Islet precursor cell (in vitro differentiated cells): ENCODE measurements around the gene PDCD1.

ENCODE experiments used
- DNase-seq: peaks from one replicate; pipeline ENCODE4 v3.0.0-alpha.2; 2018

The PDCD1 gene

DNA sequence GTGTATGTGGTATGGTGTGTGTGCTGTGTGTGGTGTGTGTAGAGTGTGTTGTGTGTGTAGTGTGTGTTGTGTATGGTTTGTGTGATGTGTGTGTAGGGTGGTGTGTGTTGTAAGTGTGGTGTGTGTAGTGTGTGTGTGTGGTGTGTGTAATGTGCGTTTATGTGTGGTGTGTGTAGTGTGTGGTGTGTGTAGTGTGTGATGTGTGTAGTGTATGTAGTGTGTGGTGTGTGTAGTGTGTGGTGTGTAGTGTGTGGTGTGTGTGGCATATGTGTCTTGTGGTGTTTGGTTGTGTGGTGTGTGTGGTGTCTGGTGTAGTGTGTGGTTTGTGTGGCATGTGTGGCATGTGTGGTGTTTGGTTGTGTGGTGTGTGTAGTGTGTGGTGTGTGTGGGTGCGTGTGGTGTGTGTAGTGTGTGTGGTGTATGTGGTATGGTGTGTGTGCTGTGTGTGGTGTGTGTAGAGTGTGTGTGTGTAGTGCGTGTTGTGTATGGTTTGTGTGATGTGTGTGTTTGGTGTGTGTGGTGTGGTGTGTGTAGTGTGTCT, 6.8 kb upstream of the PDCD1 start:
- no peak for DNase-seq

DNA sequence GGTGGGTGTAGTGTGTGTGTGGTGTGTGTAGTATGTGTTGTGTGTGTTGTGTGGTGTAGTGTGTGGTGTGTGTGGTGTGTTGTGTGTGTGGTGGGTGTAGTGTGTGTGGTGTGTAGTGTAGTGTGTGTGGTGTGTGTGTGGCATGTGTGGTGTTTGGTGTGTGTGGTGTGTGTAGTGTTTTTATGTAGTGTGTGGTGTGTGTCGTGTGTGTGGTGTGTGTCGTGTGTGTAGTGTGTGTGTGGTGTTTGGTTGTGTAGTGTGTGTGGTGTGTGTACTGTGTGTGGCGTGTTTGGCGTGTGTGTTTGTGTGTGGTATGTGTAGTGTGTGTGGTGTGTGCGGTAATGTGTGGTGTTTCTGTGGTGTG, 6.1 kb upstream of the PDCD1 start:
- no peak for DNase-seq

DNA sequence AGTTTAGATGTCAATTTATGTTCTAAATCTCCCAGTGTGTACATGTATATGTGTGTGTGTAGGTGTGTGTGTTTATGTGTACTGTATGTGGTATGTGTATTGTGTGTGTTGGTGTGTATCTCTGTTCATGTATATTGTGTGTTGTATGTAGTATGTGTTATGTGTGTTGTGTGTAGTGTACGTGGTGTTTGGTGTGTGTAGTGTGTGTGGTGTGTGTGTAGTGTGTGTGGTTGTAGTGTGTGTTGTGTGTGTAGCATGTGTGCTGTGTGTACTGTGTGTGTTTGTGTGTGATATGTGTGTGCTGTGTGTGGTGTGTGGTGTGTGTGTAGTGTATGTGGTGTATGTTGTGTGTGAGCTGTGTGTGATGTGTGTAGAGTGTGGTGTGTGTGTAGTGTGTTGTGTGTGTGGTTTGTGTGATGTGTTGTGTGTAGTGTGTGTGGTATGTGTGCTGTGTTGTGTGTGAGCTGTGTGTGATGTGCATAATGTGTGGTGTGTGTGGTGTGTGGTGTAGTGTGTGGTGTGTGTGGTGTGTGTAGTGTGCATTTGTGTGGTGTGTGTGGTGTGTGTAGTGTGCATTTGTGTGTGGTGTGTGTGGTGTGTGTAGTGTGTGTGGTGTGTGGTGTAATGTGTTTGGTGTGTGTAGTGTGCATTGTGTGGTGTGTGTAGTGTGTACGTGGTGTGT, 5.6 kb upstream of the PDCD1 start:
- no peak for DNase-seq

DNA sequence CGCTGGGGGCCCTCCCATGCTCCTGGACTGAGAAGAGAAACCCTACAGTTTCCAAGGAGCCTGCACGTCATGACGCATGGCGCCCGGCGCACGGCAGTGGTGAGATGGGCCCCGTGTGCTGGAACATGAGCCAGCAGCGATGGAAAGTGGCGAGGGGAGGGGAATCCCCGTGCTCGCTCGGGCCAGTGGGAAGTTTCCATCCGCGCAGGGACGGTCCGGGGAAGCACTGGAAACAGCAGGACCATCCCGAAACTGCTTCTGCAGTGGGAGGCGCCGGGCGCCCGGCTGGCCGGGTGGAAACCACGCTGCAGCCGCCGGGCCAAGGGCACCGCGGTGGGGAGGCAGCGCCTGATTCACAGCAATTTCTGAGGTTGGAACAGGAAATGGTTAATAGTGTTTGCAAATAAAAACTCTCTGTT, 4.9 kb upstream of the PDCD1 start:
- no peak for DNase-seq

DNA sequence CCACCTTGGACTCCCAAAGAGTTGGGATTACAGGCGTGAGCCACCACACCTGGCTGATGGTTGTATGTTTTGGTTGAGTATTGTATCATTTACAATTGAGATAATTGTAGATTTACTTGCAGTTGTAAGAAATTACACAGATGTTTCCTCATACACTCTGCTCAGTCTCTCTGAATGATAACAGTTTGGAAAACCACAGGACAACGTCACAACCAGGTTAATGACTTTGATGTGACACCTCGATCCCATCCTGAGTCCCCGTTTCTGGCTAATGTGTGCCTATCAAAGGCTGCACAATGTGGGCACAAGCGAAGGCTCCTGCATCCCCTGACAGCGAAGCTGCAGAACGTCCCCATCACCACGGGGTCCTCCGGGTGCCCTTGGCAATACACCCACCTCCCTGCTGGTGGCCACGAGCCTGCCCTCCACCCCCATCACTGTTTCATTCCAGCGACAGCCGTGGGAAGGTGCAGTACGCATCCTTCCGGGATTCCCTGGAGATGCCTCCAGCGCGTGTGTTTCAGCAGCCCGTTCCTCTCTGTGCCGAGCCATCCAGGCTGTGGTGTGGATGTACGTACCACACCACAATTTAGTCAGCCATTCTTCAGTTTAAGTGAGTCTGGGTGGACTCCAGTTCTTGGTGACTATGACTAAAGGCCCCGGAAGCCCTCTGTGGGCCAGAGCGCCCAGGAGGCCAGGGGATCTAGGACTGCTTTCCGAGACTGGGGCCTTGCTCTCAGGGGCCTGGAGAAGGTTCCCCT, 4.3 kb upstream of the PDCD1 start:
- no peak for DNase-seq

DNA sequence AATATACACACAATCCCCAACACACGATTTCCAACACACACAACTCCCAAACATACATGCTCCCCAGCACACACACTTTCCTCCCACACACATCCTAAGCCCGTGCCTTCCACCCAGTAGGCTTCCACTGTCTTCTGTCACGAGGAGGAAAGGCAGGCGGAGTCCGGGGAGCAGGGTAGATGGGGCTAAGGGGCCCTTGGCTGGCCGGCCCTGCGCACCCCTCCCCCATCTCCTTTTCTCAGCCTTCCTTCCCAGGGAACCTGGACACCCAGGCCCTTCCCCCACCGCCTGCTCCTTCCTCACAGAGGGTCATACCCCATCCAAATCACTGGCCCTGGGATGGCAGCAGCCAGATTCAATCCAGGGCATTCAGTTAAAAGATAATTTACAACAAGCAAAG, 3.4 kb upstream of the PDCD1 start:
- no peak for DNase-seq

DNA sequence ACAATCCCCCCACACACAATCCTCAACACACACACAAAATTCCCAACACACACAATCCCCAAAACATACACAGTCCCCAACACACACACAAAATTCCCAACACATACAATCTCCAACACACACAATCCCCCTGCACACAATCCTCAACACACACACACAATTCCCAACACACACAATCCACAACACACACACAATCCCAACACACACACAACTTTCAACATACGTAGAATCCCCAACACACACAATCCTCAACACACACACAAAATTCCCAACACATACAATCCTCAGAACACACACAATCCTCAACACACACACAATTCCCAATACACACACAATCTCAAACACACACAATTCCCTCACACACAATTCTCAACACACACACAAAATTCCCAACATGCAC, 2.6 kb upstream of the PDCD1 start:
- no peak for DNase-seq

DNA sequence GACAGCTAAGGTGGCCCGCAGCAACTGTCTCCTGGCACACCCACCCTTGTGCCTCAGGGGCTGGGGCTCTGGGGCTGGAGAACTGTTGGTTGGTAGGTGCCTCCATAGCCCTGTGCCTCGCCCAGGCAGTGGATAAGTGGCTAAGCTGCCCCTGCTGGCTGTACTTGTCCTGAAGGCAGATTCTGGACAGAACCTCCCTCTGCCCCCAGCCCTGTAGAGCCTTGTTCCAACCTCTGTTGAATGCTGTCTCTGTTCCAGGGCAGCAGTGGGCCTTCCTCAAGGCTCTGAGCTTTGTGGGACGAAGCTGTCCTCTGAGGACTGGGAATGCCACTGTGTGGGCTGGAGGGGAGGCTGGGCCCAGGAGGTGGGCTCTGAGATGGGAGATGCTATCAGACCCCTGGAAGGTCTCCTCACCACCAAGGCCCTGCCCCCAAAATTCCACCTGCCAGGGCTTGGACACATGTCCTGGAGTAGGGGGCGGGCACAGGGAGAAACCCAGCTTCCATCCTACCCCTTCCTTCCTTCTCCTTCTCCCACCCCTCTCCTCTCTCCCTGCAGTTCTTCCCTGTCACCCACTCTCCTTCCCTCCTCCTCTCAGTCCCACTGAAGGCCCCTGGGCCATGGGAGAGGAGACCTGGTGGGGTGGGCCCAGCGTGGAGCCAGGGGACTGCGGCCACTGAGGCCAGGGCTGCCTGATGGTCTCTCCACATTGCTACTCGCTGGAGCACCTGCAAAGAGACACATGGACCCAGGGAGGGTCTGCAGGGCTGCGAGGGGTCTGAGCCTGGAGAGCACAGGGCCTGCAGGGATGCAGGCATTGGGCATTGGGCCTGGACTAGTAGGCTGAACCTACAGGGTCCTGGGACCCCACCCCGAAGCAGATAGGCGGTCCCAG, 1.7 kb upstream of the PDCD1 start:
- no peak for DNase-seq

DNA sequence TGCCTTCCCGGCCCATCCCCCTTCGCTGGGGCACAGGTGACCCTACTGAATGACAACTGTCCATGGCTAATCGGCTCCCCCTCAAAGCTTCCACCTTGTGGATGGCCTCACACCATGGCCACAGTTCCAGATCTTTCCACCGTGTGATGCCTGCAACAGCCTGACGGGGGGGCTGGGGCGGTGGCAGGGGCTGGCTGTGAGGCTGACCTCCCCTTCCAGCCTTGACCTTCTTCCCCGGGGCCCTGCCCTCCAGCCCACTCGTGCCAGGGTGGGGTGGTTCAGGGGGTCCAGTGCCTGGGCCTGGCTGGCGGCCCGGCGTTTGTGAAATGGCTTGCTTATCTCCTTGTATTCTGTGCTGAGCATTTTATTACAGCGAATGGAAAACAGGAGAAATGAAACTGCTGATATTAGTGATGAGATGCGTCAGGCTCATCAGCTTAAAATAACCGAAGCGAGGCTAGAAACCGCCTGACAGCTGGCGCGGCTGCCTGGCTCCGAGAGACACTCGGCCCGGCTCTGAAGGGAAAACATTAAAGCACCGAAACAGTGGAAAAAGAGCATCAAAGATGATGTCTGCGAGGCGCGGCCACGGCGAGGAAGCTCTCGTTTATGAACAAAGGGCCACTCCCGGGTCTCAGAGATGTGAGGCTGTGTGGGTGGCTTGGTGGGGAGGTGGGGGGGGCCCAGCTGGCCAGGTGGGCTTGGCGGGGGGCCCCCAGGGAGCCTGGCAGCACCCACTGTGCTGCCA, 916 bp upstream of the PDCD1 start:
- DNase-seq = no peak

DNA sequence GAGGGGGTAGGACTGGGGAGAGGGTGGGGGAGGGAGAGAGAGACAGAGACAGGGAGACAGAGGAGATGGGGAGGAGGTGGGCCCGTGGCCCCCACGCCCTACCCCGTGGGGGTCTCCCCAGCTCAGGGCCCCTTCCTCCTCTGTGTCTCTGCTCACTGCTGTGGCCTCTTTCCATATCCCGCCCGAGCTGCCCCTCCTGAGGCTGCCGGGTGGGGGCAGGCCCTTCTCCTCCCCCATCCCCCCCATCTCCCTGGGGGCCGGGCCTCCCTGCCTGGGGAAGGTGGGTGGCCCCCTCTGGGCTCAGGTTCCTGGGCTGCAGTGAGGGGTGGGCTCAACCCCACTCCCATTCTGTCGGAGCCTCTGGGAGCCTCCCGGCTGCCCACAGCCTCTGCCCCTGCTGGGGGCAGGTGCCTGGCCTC, 332 bp upstream of the PDCD1 start:
- DNase-seq = no peak

DNA sequence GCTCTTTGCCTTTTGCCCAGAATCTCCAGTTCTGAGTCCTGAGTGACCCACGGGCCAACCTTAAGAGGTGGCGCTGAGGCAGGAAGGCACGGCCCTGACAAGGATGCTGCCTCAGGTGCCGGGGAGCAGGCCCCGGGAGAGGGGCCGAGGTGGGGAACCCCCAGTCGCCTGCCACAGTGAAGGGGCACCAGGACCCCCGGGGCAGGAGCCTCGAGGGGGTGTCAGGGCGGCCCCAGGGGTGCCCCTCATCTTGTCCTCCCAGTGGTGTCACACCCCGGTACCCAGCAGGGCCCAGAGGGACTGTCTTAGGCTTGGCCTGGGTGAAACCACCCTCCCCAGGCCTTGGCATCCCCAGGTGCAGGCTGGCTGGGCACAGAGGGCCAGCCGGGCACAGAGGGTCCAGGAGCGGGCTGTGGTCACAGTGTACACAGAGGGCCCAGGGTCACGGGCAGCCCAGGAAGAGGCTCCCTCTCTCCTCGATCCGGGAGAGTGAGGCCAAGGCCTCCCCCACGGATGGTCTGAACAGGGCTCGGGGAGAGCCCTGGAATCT, 1.0 kb downstream of the PDCD1 start:
- DNase-seq = no peak

DNA sequence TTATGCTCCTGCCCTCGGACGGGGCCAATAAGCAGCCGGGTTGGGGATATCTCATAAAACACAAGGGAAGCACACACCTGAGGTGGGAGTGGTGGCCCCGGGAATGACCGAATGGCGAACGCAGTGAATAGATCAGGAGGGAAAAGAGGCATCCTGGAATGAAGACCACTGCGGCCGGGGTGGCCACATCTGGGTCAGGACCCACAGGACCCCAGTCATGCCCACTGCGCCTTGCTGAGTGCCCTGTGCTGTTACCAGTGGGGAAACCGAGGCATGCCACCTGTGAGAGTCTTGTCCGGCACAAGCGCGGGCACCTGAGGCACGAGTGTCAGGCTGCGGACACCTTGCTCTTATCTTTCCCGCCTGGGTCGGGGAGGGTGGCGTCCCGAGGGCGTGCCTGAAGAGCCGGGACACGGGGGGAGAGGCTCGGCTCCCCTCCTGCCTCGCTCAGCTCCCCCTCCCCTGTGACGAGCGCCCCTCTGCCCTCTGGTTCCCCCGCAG, 1.6 kb downstream of the PDCD1 start:
- DNase-seq = no peak

DNA sequence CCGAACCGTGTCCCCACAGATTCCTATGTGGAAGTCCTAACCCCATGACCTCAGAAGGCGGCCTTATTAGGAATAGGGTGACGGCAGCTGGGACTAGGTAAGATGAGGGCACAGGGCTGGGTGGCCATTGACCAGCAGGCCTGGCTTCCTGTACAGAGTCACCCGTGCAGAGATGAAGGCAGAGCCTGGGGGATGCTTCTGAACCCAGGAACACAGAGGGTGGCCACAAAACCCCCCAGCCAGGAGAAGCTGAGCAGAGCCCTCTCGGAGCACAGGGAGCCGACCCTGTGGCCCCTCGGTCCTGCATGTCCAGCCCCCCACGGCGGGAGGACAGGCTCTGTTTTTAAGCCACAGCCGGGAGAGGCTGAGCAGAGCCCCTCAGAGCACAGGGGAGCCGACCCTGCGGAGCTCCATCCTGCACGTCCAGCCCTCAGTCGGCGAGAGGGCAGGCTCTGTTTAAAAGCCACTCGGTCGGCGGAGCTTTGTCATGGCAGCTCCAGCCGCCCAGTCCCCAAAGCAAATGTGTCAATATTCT, 2.7 kb downstream of the PDCD1 start:
- DNase-seq = no peak

DNA sequence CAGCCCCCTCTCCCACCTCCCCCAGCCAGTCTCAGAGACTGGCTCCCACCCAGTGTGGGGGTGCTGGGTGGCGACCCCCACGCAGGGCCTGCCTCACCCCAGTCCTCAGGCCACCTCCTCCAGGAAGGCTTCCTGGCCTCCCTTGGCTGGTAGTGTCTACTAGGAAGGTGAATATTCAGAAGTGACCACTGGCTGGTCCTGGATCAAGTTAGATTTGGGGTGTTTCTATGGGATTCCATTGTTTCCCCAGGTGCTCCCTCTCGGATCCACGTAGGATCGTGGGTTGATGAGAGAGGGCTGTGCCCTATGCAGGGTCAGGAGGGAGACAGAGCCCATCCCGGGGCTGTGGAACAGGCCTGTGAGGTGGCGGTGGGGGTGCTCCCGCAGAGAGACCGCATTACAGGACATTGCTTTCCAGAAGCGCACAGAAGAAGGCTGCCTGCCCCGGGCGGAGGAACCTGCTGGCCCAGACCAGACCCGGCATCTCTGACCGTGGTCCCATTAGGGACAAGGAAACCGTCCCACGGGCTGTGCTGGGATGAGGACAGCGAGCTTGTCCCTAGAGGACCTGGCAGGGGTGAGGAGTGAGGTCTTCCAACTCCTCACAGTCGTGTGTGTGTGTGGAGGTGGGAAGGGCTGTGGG, 3.3 kb downstream of the PDCD1 start:
- no peak for DNase-seq

DNA sequence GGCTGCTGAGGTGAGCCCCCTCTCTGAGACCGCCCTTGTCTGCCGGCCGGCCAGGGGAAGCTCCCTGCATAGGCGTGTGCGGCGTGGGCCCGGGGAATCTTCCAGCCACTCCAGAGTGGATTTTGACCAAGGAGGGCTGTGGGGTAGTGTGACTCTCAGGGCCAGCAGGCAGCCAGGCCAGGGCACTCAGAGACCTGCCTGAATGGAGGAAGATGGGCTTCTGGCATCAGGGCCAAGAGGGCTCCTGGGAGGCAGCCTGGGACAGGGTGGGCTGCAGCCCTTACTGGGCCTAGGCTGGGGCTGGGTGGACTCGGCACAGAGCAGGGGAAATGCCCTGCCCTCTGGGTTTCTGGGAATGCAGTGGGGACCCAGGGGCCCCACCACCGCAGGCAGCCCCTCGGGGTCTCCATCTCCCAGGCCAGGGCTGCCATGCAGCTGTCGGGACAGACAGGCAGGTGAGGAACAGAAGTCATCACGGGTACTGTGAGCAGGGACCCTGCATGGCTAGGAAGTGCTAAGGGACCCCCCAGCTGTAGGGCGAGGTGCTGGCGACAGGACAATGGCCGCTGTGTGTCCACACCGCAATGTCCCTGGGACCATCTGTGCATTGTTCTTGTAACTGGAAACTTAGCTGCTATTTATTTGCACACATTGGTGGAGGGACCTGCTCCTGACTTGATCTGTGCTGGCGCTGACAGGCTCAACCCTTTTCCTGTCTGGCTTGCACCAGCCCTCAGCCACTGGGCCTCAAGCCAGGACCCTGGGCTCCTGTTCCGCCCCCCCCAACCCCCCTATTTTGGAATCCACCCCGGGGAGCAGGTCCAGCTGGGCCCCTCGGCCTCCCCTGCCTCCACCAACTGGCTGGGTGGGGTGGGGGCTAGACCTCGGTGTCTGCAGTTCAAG, 4.1 kb downstream of the PDCD1 start:
- no peak for DNase-seq

DNA sequence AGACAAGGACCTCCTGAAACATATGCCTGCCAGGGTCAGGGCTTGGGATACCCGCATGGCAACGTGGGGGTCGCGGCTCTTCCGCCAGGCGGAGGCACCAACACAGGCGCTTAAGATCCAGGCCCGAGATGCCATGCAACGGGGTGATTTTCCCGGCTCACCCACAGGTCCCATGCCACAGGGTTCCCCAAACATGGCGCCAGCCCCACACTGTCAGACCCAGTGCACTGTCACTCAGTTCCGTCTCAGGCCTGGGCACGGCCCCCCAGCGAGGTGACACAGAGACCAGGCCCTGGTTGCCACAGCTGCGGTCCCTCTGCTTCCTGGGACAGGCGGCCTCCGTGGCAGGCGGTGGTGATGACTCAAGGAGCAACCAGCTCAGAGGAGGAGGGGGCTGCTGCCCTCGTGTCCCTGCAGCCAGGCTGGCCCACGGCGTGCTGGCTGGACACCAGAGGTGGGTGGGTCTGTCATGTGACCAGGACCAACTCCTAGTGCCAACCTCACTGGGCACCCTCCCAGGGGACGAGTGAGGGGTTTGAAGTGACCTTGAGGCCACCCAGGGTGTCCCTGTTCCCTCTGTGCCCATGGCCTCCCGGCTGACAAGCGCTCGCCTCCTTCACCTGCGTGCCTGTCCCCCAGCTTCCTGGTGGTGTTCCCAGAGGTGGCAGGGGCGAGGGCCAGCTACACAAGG, 4.9 kb downstream of the PDCD1 start:
- peak; percentile 78 for DNase-seq

DNA sequence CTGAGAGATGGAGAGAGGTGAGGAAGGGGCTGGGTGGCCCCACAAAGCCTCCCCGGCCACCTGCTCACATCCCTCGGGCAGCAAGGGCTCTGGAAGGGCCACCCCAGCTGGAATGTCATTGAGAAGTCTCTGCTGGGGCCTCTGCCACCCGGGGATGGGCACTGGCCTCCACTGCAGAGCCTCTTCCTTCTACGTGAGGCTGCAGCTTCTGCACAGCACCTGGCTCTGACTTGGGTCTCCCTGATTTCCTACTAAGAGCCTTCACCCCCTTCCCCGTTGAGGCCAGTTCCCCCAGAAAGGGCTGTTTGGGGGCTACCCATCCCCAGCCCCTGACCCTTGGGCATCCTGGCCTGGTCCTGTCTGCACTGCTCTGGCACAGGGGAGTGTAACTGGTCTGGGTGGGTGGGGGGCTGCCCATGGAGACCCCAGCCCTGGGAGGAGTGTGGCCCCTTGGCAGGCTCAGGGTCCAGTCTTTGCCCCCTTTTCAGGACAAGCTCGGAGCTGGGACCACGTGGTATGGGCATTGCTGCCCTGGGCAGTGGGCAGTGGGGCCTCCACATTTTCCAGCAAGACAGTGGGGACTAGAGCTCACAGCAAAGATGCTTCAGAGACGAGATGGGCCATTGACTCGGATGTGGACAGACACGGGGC, 5.6 kb downstream of the PDCD1 start:
- DNase-seq = no peak

DNA sequence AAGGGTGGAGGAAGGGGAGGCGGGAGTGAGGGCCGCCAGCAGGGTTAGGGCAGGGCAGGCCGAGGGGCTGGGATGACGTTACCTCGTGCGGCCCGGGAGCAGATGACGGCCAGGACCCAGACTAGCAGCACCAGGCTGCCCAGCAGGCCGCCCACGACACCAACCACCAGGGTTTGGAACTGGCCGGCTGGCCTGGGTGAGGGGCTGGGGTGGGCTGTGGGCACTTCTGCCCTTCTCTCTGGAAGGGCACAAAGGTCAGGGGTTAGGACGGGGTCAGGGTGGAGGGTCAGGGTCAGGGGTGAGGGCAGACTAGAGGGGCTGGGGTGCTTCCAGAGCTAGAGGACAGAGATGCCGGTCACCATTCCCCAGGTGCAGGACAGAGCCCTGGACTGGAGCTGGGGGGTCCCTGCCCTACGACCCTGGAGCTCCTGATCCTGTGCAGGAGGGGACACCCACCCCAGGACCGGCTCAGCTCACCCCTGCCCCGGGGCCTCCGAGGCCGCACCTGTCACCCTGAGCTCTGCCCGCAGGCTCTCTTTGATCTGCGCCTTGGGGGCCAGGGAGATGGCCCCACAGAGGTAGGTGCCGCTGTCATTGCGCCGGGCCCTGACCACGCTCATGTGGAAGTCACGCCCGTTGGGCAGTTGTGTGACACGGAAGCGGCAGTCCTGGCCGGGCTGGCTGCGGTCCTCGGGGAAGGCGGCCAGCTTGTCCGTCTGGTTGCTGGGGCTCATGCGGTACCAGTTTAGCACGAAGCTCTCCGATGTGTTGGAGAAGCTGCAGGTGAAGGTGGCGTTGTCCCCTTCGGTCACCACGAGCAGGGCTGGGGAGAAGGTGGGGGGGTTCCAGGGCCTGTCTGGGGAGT, 6.3 kb downstream of the PDCD1 start:
- peak; percentile 47 for DNase-seq
